Heart right ventricle (tissue), 16 donors: Measurements from ENCODE around the gene MAF. TPM values are rescaled to one million over a fixed set of nuclear protein-coding genes. Genes with fewer than 3 reads are reported as not detected.

Experiments used
- ATAC-seq, 8 donors: fragments of 200-7000 bp; cut with Tn5 transposase; one replicate each; pipeline ENCODE4 v1.9.1; 2020; ENCODE audit warnings: mild to moderate bottlenecking in 8 of 8, moderate library complexity in 8 of 8, moderate number of reproducible peaks in 1 of 8
- DNase-seq, 2 donors: peaks; one replicate each; pipeline ENCODE4 v3.0.0-alpha.2; 2020
- H3K27ac ChIP-seq, 10 donors: fragments of 200-600 bp; sonication (generic) in 2 of 10; one replicate each; pipeline versions ENCODE4 v1.5.0 to v1.8.0; 2020 to 2022; ENCODE audit warnings: mild to moderate bottlenecking in 3 of 10
- H3K27me3 ChIP-seq, 7 donors: fragments of 200-600 bp; one replicate each; pipeline ENCODE4 v1.8.0; 2021 to 2022; ENCODE audit warnings: mild to moderate bottlenecking in 2 of 7
- H3K36me3 ChIP-seq, 9 donors: fragments of 200-600 bp; sonication (generic) in 1 of 9; one replicate each; pipeline versions ENCODE4 v1.5.0 to v1.8.0; 2020 to 2022; ENCODE audit warnings: mild to moderate bottlenecking in 2 of 9
- H3K4me1 ChIP-seq, 9 donors: fragments of 200-600 bp; sonication (generic) in 1 of 9; one replicate each; pipeline versions ENCODE4 v1.5.0 to v1.8.0; 2020 to 2022; ENCODE audit warnings: mild to moderate bottlenecking in 4 of 9
- H3K4me3 ChIP-seq, 10 donors: fragments of 200-600 bp; sonication (generic) in 2 of 10; one replicate each; pipeline versions ENCODE4 v1.5.0 to v1.8.0; 2020 to 2022; ENCODE audit warnings: mild to moderate bottlenecking in 7 of 10, moderate library complexity in 2 of 10
- H3K9me3 ChIP-seq, 11 donors: fragments of 200-600 bp in 10 of 11; sonication (generic) in 2 of 11; one replicate each; pipeline versions ENCODE4 v1.5.0 to v1.8.0; 2013 to 2022; ENCODE audit warnings: mild to moderate bottlenecking in 2 of 11, control low read depth in 1 of 11, moderate library complexity in 1 of 11
- WGBS, 2 donors: extraction: QIAGEN DNeasy Blood & Tissue Kit; methylation state at CpG; one replicate each; pipeline ENCODE4 v1.1.7; 2013; ENCODE audit warnings: inconsistent platforms in 1 of 2; 5-methylcytosine and 5-hydroxymethylcytosine counted together
- intact Hi-C, 10 donors: fragments of 100-400 bp; cut with DNase I; formaldehyde crosslinking; loops; one replicate each; pipeline versions ENCODE4 v1.11.1 to v1.14.2; 2022
- long read RNA-seq, 3 donors: library from polyadenylated mRNA; unstranded; transcript quantifications; one replicate each; pipeline ENCODE4 v2.0.0, GENCODE V29; 2020 to 2021
- polyA plus RNA-seq, 2 donors: library from polyadenylated mRNA; stranded (reverse); fragments of 200-250 nt; gene quantifications; one replicate each; pipeline ENCODE4 v1.2.3, GENCODE V29; 2013
- total RNA-seq, 10 donors: library from RNA; stranded (reverse); fragmentation: NEBNext Ultra II Directional in 3 of 10; extraction: Animal tissue kit (Norgen Biotek cat#: 25700) in 3 of 10; gene quantifications; one replicate each; pipeline versions ENCODE4 v1.2.1 to v1.2.4, GENCODE V29; 2021 to 2023
- TF ChIP-seq, protein P1 (sequence below), 9 donors: fragments of 200-600 bp; sonication (generic) in 2 of 9; IDR thresholded peaks; one replicate each; pipeline versions ENCODE4 v1.5.0 to v1.8.0; 2021 to 2022; ENCODE audit warnings: antibody characterized with exemption in 9 of 9, mild to moderate bottlenecking in 5 of 9, moderate library complexity in 1 of 9
- donor health status: Arrhythmogenic right ventricular cardiomyopathy.
- donor health status: ischemic (EF 13 %, LVEDD 7.1; RV severe dilation, severe dysfunction).
- donor health status: healthy with polysubstance abuse.
- donor health status: DM: no; HTN: yes; CAD: no.
- donor health status: DM: no; HTN: no; CAD: no.
- donor health status: ischemic (EF 25% LVEDD 6.9; RV normal size, moderate dysfunction).
- donor health status: ischemic (EF 25% LVEDD 5.7; RV mildly dilated, moderate dysfunction).
- donor health status: healthy.
- donor health status: DM: yes; HTN: yes; CAD: no.
- donor health status: Ischemic cardiomyopathy.
- donor health status: ischemic (EF 35%, LVEDD 5.7; RV mildly dilated, moderate dysfunction).
- donor health status: nonischemic (EF 11% LVEDD 7.7; RV severe dilation, severe dysfunction).
- donor health status: DM: yes; HTN: yes; CAD: no.
- donor health status: PGD.
- donor health status: ischemic (EF 29% LVEDD 5.4; RV normal size, mild dysfunction).
- donor health status: nonischemic (EF 23%, LVEDD 6.1; RV moderate dilation, normal function).

MAF gene
- total RNA-seq (10 to 100 TPM in 5 of 10 donors, 1 to 10 TPM in 5; 6.1 to 40.3 (median 9.4) TPM), polyA plus RNA-seq (1 to 10 TPM; 2.8 to 4.5 TPM)
- long read RNA-seq, donor 1, full-length matches to known transcripts = 8 of 8 reads
- long read RNA-seq, donor 1, partial matches to known transcripts = 0 of 8 reads
- long read RNA-seq, donor 1, other reads (novel, unspliced or antisense) = 0 of 8 reads
- long read RNA-seq, donor 2, full-length matches to known transcripts = 6 of 6 reads
- long read RNA-seq, donor 2, partial matches to known transcripts = 0 of 6 reads
- long read RNA-seq, donor 2, other reads (novel, unspliced or antisense) = 0 of 6 reads
- long read RNA-seq, donor 3, full-length matches to known transcripts = 5 of 5 reads
- long read RNA-seq, donor 3, partial matches to known transcripts = 0 of 5 reads
- long read RNA-seq, donor 3, other reads (novel, unspliced or antisense) = 0 of 5 reads

DNA sequence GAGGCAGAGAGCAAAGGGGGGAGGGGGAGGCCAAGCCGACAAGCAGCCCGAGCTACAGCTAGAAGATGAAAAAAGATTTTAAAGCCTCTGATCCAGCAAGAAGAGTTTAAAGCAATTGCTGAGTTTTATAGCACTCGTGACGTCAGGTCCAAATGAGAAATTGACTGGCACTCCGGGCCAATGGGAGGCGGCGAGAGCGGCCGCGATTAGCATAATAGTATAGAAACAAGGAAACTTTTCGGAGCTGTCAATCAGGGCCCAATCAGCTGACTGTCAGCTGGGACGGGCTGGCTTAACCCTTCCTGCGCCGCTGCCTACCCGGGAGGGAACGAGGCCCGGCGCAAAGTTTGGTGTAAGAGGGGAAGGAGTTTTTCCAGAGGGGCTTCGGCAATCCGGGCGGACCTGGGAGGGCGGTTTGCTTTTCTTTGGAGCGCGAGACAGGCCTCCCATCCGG, at the start of gene MAF:
Gene MAF, minus strand, starts transcription at position 100 of the 454 bp plus-strand sequence. CDS start 835 bp downstream, outside the sequence.
- intact Hi-C loops = loop anchor here (5.0 to 10.0 kb wide), 18 partner anchors 58 to 1476 kb away; no protein-coding TSS in a partner anchor
- 0 to 1% methylated on average over 25 of the region's 25 CpGs for WGBS, 2 donors
- H3K4me1 ChIP-seq = peaks cover 0 to 25% (median 6%) of the 10 kb centered on the region in 9 donors
- DNase-seq (peak; percentile 85 to 92), ATAC-seq (peak; percentile 79 to 94 (median 90))
- TF ChIP-seq, protein P1, sequence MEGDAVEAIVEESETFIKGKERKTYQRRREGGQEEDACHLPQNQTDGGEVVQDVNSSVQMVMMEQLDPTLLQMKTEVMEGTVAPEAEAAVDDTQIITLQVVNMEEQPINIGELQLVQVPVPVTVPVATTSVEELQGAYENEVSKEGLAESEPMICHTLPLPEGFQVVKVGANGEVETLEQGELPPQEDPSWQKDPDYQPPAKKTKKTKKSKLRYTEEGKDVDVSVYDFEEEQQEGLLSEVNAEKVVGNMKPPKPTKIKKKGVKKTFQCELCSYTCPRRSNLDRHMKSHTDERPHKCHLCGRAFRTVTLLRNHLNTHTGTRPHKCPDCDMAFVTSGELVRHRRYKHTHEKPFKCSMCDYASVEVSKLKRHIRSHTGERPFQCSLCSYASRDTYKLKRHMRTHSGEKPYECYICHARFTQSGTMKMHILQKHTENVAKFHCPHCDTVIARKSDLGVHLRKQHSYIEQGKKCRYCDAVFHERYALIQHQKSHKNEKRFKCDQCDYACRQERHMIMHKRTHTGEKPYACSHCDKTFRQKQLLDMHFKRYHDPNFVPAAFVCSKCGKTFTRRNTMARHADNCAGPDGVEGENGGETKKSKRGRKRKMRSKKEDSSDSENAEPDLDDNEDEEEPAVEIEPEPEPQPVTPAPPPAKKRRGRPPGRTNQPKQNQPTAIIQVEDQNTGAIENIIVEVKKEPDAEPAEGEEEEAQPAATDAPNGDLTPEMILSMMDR (IDR thresholded peaks at IDR 0.05) = no peak
- peaks cover 0 to 5% (median 0%) of the 10 kb centered on the region in 7 donors for H3K27me3 ChIP-seq
- peaks cover 0 to 4% (median 0%) of the 10 kb centered on the region in 9 donors for H3K36me3 ChIP-seq
- H3K4me3 ChIP-seq = peak within 1 kb of the TSS; percentile 57 to 85 (median 72)
- H3K9me3 ChIP-seq = no peaks in the 10 kb centered on the region
- peak within 1 kb of the TSS; percentile 64 to 96 (median 92) for H3K27ac ChIP-seq

DNA sequence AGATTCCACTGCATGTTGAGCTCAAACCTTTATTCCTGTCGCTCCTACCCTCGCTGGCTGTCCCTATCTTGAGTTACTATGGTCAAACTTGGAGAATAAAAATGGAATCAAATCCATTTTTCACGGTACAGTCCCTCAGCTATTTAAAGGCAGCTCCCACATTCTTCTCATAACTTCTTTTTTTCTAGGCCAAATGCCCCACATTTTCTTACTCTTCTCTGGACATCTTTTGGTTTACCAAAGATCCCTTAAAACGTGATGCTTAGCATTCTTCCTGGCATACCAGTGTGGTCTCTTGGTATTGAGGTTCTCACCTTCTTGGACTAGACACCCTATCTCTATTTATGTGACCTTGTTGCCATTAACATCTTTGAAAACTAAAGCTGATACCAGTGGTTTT, 48.3 kb upstream of the MAF start:
- DNase-seq (no peak), ATAC-seq (no peak)
- H3K4me1 ChIP-seq = peaks cover 0 to 6% (median 0%) of the 10 kb centered on the region in 9 donors
- intact Hi-C loops = no loop called here
- no peaks in the 10 kb centered on the region for H3K9me3 ChIP-seq
- 80 to 82% methylated on average over 4 of the region's 4 CpGs for WGBS, 2 donors
- no peaks in the 10 kb centered on the region for H3K36me3 ChIP-seq
- H3K4me3 ChIP-seq = no peak overlapping the region
- TF ChIP-seq, protein P1 (IDR thresholded peaks at IDR 0.05) = no peak
- H3K27me3 ChIP-seq = peaks cover 0 to 9% (median 0%) of the 10 kb centered on the region in 7 donors
- no peak overlapping the region for H3K27ac ChIP-seq

DNA sequence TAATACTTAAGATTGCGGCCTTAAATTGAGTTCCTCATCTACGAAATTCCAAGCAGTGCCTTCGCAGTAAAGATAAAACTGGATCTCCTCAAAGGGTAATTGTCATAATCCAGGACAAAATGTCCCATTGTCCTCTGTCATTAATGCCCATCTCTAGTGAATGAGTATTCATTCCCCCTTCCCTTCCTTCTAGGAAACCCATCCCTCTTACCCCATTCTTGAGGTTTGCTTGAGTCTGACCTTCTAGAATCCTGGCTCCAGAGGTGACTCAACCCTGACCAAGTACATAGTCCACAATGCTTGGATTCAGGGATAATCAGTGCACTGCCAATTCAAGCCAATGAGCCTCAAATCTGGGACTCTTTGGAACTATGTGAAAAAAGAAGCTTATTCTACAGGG, 47.0 kb upstream of the MAF start:
- TF ChIP-seq, protein P1 (IDR thresholded peaks at IDR 0.05) = no peak
- H3K27ac ChIP-seq = no peak overlapping the region
- H3K27me3 ChIP-seq = peaks cover 0 to 9% (median 0%) of the 10 kb centered on the region in 7 donors
- 90 to 96% methylated on average over 3 of the region's 3 CpGs for WGBS, 2 donors
- no peaks in the 10 kb centered on the region for H3K9me3 ChIP-seq
- H3K4me1 ChIP-seq = no peaks in the 10 kb centered on the region
- ATAC-seq (no peak), DNase-seq (no peak)
- H3K36me3 ChIP-seq = no peaks in the 10 kb centered on the region
- no peak overlapping the region for H3K4me3 ChIP-seq
- intact Hi-C loops = no loop called here

DNA sequence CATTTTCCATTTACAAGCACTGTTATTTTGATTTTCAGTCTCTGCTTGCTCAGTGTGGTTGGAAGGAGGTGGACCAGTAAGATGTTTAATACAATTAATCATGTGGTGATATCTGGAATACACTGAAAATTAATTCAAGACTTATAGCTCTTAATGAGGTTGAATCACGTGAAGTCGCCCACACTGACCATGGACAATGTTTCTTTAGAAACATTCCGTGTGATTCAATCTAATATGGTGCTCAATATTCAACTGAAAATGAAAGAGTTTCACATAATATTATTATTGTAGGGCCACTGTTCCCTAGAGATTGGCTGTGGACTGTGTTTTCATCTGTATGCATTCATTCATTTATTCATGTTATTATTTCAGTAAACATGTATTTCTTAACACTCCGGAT, 45.2 kb upstream of the MAF start:
- intact Hi-C loops = no loop called here
- no peak overlapping the region for H3K4me3 ChIP-seq
- DNase-seq = no peak
- H3K4me1 ChIP-seq = peaks cover 0 to 5% (median 0%) of the 10 kb centered on the region in 9 donors
- WGBS, 2 donors = 92 to 93% methylated on average over 4 of the region's 4 CpGs
- no peaks in the 10 kb centered on the region for H3K36me3 ChIP-seq
- TF ChIP-seq, protein P1 (IDR thresholded peaks at IDR 0.05) = no peak
- H3K9me3 ChIP-seq = no peaks in the 10 kb centered on the region
- peaks cover 0 to 8% (median 0%) of the 10 kb centered on the region in 7 donors for H3K27me3 ChIP-seq
- H3K27ac ChIP-seq = no peak overlapping the region
- ATAC-seq = no peak
